ENCODE results near the gene AGAP3. TPM values are rescaled to one million over a fixed set of nuclear protein-coding genes. Genes with fewer than 3 reads are reported as not detected.

Gene AGAP3
- total RNA-seq, 4 donors from 2014 or later: 54.9 to 74.4 (median 63.8) TPM

DNA sequence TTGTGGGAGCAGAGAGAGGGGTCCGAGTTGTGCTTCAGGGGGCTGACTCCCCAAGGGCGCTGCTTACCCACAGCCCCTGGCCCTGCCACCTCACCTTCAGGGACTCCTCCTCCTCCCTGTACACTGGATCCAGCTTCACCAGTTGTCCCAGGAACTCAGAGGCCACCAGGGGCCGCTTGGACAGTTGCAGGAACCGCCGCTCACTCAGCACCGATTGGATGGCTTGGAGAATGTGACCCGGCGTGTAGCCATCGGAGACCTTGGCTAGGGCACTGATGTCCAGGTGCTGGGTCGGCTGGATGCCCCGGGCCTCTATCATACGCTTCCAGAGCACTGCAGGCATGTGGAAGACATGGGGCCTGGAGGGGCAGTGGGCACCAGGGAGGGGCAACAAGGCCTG is 105.3 kb downstream of the AGAP3 start:
- intact Hi-C loops (cut with DNase I; ENCODE audit: low total_unique reads) (no loop called here), in situ Hi-C loops (cut with MboI; ENCODE audit: low pct_ligation_motif_present in 1 of 4, low pct_unique_long_range_greater_than_20kb in 1 of 4, low sequenced_read_pairs in 3 of 4) (no loop called here)
- 81% methylated on average over 12 of the region's 12 CpGs; no CpG with 5 or more reads in 1 of the 2 donors for WGBS, 2 donors (ENCODE audit: low coverage in 1 of 2)
- H3K9me3 ChIP-seq: no peaks in the 10 kb centered on the region
- peaks cover 4% of the 10 kb centered on the region for H3K27me3 ChIP-seq
- no peak for DNase-seq
- no peaks in the 10 kb centered on the region for H3K36me3 ChIP-seq
- TF ChIP-seq POLR2AphosphoS5 (IDR thresholded peaks at IDR 0.05) (no peak), EP300 (IDR thresholded peaks at IDR 0.05; ENCODE audit: low read depth) (no peak), POLR2A (IDR thresholded peaks at IDR 0.05) (no peak)
- TF ChIP-seq, protein P1, sequence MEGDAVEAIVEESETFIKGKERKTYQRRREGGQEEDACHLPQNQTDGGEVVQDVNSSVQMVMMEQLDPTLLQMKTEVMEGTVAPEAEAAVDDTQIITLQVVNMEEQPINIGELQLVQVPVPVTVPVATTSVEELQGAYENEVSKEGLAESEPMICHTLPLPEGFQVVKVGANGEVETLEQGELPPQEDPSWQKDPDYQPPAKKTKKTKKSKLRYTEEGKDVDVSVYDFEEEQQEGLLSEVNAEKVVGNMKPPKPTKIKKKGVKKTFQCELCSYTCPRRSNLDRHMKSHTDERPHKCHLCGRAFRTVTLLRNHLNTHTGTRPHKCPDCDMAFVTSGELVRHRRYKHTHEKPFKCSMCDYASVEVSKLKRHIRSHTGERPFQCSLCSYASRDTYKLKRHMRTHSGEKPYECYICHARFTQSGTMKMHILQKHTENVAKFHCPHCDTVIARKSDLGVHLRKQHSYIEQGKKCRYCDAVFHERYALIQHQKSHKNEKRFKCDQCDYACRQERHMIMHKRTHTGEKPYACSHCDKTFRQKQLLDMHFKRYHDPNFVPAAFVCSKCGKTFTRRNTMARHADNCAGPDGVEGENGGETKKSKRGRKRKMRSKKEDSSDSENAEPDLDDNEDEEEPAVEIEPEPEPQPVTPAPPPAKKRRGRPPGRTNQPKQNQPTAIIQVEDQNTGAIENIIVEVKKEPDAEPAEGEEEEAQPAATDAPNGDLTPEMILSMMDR (IDR thresholded peaks at IDR 0.05): no peak
- H3K27ac ChIP-seq: no peak overlapping the region
- H3K4me3 ChIP-seq: no peak overlapping the region
- no peaks in the 10 kb centered on the region for H3K4me1 ChIP-seq

DNA sequence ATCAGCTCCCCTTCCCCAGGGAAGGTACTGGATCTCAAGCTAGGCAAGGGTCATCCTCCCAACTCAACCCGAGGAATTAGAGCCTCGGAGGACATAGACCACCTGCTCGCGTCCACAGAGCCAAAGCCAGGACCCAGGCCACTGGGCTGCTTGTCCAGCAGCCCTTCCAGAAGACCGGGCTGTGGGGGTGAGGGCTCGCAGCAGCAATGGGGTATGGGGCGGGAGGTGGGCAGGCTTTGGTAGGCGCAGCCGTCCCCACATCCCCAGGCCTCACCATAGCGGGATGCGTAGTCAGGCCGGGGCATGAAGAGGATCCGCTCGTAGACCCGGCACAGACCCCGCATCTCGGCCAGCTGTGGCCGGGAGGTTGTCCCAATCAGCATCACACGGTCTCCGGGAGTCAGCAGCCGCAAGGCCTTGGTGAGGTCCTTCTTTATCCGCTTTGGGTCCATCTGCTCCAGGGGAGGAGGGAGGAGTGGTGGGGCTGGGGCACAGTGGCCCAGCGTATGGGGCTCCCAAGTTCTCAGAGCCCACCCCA is 105.8 kb downstream of the AGAP3 start:
- TF ChIP-seq, protein P1 (IDR thresholded peaks at IDR 0.05): no peak
- no peak for TF ChIP-seq EP300 (IDR thresholded peaks at IDR 0.05; ENCODE audit: low read depth)
- no peaks in the 10 kb centered on the region for H3K36me3 ChIP-seq
- DNase-seq: no peak

DNA sequence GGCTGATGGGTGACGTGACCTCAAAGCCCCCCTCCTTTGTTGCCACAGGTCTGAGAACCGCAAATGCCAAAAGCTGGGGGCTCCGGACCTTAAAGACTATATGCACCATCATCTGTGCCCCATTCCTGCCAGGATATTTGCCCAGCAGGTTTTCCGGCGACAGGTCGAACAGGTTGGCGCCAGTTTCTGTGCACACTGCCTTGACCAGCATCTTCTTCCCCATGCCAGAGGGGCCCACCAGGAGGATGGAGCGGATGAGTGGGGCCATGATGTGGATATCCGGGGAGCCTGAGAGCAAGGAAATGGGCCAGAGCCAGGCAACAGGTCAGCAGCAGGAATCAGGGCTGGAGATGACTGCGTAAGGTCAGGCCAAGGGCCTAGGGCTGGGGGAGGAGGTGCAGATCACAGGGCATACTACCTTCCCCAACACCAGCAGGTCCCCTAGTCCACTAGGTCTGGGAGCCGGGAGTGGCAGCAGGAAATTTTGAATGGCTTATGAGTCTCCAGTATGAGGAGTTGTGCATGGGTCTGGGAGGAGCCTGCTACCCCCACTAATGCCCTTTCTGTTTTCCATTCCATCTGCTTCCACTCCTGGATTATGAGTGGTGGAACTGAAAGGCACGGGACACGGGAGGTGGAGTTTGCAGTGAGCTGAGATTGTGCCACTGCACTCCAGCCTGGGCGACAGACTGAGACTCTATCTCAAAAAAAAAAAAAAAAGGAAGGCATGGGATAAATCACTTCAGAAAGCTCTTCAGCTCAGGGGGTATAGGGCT is 107.1 kb downstream of the AGAP3 start:
- Histone ChIP-seq H3K4me1 (no peaks in the 10 kb centered on the region), H3K27ac (no peak overlapping the region), H3K27me3 (peaks cover 4% of the 10 kb centered on the region), H3K36me3 (no peaks in the 10 kb centered on the region), H3K4me3 (no peak overlapping the region), H3K9me3 (no peaks in the 10 kb centered on the region)
- intact Hi-C loops (cut with DNase I; ENCODE audit: low total_unique reads) (no loop called here), in situ Hi-C loops (cut with MboI; ENCODE audit: low pct_ligation_motif_present in 1 of 4, low pct_unique_long_range_greater_than_20kb in 1 of 4, low sequenced_read_pairs in 3 of 4) (no loop called here)
- no peak for TF ChIP-seq POLR2A (IDR thresholded peaks at IDR 0.05)
- DNase-seq: no peak
- WGBS, 2 donors (ENCODE audit: low coverage in 1 of 2): 80 to 86% methylated on average over 4 to 14 of the region's 14 CpGs

More for the DNA sequence above, 105.8 kb downstream of the AGAP3 start:
- H3K4me1 ChIP-seq: no peaks in the 10 kb centered on the region
- H3K27ac ChIP-seq: no peak overlapping the region
- in situ Hi-C loops (cut with MboI; ENCODE audit: low pct_ligation_motif_present in 1 of 4, low pct_unique_long_range_greater_than_20kb in 1 of 4, low sequenced_read_pairs in 3 of 4): no loop called here
- no peaks in the 10 kb centered on the region for H3K9me3 ChIP-seq
- H3K27me3 ChIP-seq: peaks cover 4% of the 10 kb centered on the region
- 94% methylated on average over 23 of the region's 23 CpGs; no CpG with 5 or more reads in 1 of the 2 donors for WGBS, 2 donors (ENCODE audit: low coverage in 1 of 2)
- intact Hi-C loops (cut with DNase I; ENCODE audit: low total_unique reads): no loop called here
- no peak overlapping the region for H3K4me3 ChIP-seq

Other genes starting within 250 kb of the AGAP3 start
- gene AOC1, start 234.0 kb upstream of the AGAP3 start, total RNA-seq: 100 to 1,000 TPM; 143 to 687 (median 427) TPM
- gene KCNH2, start 108.2 kb upstream of the AGAP3 start, total RNA-seq: 10 to 100 TPM in 3 of 4 donors, 1 to 10 TPM in 1; 9.5 to 39.0 (median 19.3) TPM
- 10 to 100 TPM in 2 of 4 donors, 1 to 10 TPM in 2; 2.5 to 34.2 (median 7.0) TPM for gene NOS3, start 95.5 kb upstream of the AGAP3 start, total RNA-seq
- gene ATG9B, start 62.0 kb upstream of the AGAP3 start, total RNA-seq: 1 to 10 TPM in 1 of 4 donors, not detected in 3; 1.1 TPM
- 10 to 100 TPM; 33.3 to 76.4 (median 51.4) TPM for gene ABCB8, start 58.0 kb upstream of the AGAP3 start, total RNA-seq
- 1 to 10 TPM; 2.6 to 4.3 (median 3.1) TPM for gene ASIC3, start 37.9 kb upstream of the AGAP3 start, total RNA-seq
- gene CDK5, start 28.6 kb upstream of the AGAP3 start, total RNA-seq: 10 to 100 TPM in 3 of 4 donors, 1 to 10 TPM in 1; 1.1 to 33.8 (median 10.7) TPM
- 100 to 1,000 TPM in 2 of 4 donors, 10 to 100 TPM in 2; 61.7 to 464 (median 83.2) TPM for gene SLC4A2, start 26.9 kb upstream of the AGAP3 start, total RNA-seq
- gene FASTK, start 5.7 kb upstream of the AGAP3 start, total RNA-seq: 100 to 1,000 TPM; 121 to 241 (median 144) TPM
- gene TMUB1, start 3.0 kb upstream of the AGAP3 start, total RNA-seq: 100 to 1,000 TPM in 1 of 4 donors, 10 to 100 TPM in 3; 67.5 to 105 (median 85.9) TPM
- gene GBX1, start 81.2 kb downstream of the AGAP3 start, total RNA-seq: not detected
- gene ASB10, start 100.8 kb downstream of the AGAP3 start, total RNA-seq: not detected
- not detected for gene H2BK1, start 124.0 kb downstream of the AGAP3 start, total RNA-seq
- gene ABCF2, start 140.7 kb downstream of the AGAP3 start, total RNA-seq: 10 to 100 TPM in 3 of 4 donors, 1 to 10 TPM in 1; 10.0 to 30.8 (median 27.8) TPM
- gene CHPF2, start 146.0 kb downstream of the AGAP3 start, total RNA-seq: 100 to 1,000 TPM in 1 of 4 donors, 10 to 100 TPM in 3; 48.4 to 104 (median 50.9) TPM
- gene SMARCD3, start 162.2 kb downstream of the AGAP3 start, total RNA-seq: 10 to 100 TPM in 2 of 4 donors, 1 to 10 TPM in 2; 6.6 to 19.1 (median 9.9) TPM